ENCODE results near the gene KRTAP26-1.

DNA sequence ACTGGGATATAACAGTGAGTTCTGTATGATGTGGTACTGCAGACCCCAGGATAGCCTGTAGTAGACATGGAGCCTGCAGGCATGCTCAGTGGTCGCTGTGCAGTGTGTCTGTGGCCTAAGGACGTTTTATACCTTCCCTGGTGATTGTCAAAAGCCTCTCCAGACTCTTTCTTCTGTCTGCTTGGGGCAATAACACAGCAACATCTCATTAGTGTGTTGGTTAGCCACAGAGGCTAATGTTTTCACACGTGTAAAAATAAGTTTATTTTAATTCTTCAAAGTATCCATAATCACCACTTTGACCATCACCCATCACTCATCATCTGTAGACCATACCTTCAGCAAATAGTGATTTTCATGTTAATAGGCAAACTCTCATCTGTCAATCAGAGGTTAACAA is 37.3 kb downstream of the KRTAP26-1 start, which contains the start of gene KRTAP24-1:
- TF ChIP-seq, protein P1, sequence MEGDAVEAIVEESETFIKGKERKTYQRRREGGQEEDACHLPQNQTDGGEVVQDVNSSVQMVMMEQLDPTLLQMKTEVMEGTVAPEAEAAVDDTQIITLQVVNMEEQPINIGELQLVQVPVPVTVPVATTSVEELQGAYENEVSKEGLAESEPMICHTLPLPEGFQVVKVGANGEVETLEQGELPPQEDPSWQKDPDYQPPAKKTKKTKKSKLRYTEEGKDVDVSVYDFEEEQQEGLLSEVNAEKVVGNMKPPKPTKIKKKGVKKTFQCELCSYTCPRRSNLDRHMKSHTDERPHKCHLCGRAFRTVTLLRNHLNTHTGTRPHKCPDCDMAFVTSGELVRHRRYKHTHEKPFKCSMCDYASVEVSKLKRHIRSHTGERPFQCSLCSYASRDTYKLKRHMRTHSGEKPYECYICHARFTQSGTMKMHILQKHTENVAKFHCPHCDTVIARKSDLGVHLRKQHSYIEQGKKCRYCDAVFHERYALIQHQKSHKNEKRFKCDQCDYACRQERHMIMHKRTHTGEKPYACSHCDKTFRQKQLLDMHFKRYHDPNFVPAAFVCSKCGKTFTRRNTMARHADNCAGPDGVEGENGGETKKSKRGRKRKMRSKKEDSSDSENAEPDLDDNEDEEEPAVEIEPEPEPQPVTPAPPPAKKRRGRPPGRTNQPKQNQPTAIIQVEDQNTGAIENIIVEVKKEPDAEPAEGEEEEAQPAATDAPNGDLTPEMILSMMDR (IDR thresholded peaks at IDR 0.05), result no peak
- TF ChIP-seq POLR2A (IDR thresholded peaks at IDR 0.05), result no peak

Data from Peyer's patch (tissue), 4 donors.